ENCODE results near the gene RGS1. TPM values are rescaled to one million over a fixed set of nuclear protein-coding genes. Genes with fewer than 3 reads are reported as not detected.

Gene RGS1
- polyA plus RNA-seq, 3 donors, result 2.4 to 17.7 (median 15.7) TPM

DNA sequence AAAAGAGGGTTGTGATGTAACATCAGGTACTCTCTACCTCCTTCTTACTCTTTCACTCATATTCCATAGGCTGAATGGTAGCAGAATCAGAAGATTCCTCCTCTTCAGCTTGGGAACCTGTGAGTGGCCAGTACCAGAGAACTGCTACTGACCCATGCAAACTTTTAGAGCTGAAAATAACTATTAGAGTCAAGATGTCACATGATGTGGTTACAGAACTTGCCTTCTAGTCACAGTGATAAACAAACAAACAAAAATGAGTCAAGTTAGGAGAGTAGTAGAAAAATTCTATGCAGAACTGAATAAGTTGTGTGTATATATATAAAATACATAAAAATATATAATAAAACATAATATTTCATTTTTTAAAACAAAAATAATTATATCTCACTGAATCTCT is 47.6 kb upstream of the RGS1 start:
- Mint-ChIP-seq H3K36me3 (no peaks in the 10 kb centered on the region), H3K27me3 (ENCODE audit: low read depth in 3 of 3) (peaks cover 0 to 2% (median 0%) of the 10 kb centered on the region in 3 donors), H3K4me1 (peaks cover 8% of the 10 kb centered on the region), H3K4me3 (no peak overlapping the region), H3K27ac (no peak overlapping the region), H3K9me3 (peaks cover 0 to 7% (median 2%) of the 10 kb centered on the region in 7 donors)
- no peak overlapping the region for H3K9ac ChIP-seq (ENCODE audit: insufficient read depth, low read length, poor library complexity, severe bottlenecking)
- no peaks in the 10 kb centered on the region for H3K4me1 ChIP-seq (ENCODE audit: control insufficient read depth in 1 of 2, insufficient read depth in 2 of 2, low read length in 2 of 2)
- H3K9me3 ChIP-seq (replicated peaks in 1 of 2; ENCODE audit: control insufficient read depth in 1 of 2, insufficient read depth in 1 of 2, low read length in 2 of 2), result no peaks in the 10 kb centered on the region
- intact Hi-C loops (cut with micrococcal nuclease), result no loop called here
- TF ChIP-seq CTCF (IDR thresholded peaks at IDR 0.05), result no peak
- H3K36me3 ChIP-seq (replicated peaks in 1 of 2; ENCODE audit: control insufficient read depth in 1 of 2, insufficient read depth in 2 of 2, low read length in 2 of 2), result no peaks in the 10 kb centered on the region
- H3K27ac ChIP-seq (ENCODE audit: low read depth in 1 of 2, low read length in 2 of 2), result no peak overlapping the region
- H3K4me3 ChIP-seq (replicated peaks in 1 of 3; ENCODE audit: low read depth in 2 of 3, low read length in 3 of 3), result no peak overlapping the region
- no peaks in the 10 kb centered on the region for H3K79me2 ChIP-seq (ENCODE audit: insufficient read depth, low read length)
- no peak overlapping the region for H2AFZ ChIP-seq (ENCODE audit: insufficient read depth, low read depth, low read length, poor library complexity, severe bottlenecking)
- no peaks in the 10 kb centered on the region for H4K20me1 ChIP-seq (ENCODE audit: insufficient read depth, low read length)
- H3K27me3 ChIP-seq (ENCODE audit: control insufficient read depth in 2 of 2, insufficient read depth in 2 of 2, low read length in 2 of 2), result no peaks in the 10 kb centered on the region
- DNase-seq, result no peak
- H3K4me2 ChIP-seq (replicated peaks; ENCODE audit: extremely low read depth, low read length, poor library complexity, severe bottlenecking), result no peak overlapping the region

GRCh38 chr1:192529031-192529755 is 46.4 kb upstream of the RGS1 start:
- no peak for TF ChIP-seq CTCF (IDR thresholded peaks at IDR 0.05)
- Histone ChIP-seq H3K27me3 (ENCODE audit: control insufficient read depth in 2 of 2, insufficient read depth in 2 of 2, low read length in 2 of 2) (no peaks in the 10 kb centered on the region), H2AFZ (ENCODE audit: insufficient read depth, low read depth, low read length, poor library complexity, severe bottlenecking) (no peak overlapping the region), H3K4me3 (replicated peaks in 1 of 3; ENCODE audit: low read depth in 2 of 3, low read length in 3 of 3) (no peak overlapping the region), H3K79me2 (ENCODE audit: insufficient read depth, low read length) (no peaks in the 10 kb centered on the region), H3K36me3 (replicated peaks in 1 of 2; ENCODE audit: control insufficient read depth in 1 of 2, insufficient read depth in 2 of 2, low read length in 2 of 2) (no peaks in the 10 kb centered on the region), H3K4me2 (replicated peaks; ENCODE audit: extremely low read depth, low read length, poor library complexity, severe bottlenecking) (no peak overlapping the region), H4K20me1 (ENCODE audit: insufficient read depth, low read length) (no peaks in the 10 kb centered on the region), H3K4me1 (ENCODE audit: control insufficient read depth in 1 of 2, insufficient read depth in 2 of 2, low read length in 2 of 2) (no peaks in the 10 kb centered on the region), H3K9me3 (replicated peaks in 1 of 2; ENCODE audit: control insufficient read depth in 1 of 2, insufficient read depth in 1 of 2, low read length in 2 of 2) (no peaks in the 10 kb centered on the region), H3K27ac (ENCODE audit: low read depth in 1 of 2, low read length in 2 of 2) (no peak overlapping the region), H3K9ac (ENCODE audit: insufficient read depth, low read length, poor library complexity, severe bottlenecking) (no peak overlapping the region)
- no peak overlapping the region for H3K4me3 Mint-ChIP-seq
- H3K27ac Mint-ChIP-seq, result no peak overlapping the region
- no peaks in the 10 kb centered on the region for H3K36me3 Mint-ChIP-seq
- 95% methylated on average over 2 of the region's 3 CpGs for WGBS (ENCODE audit: insufficient coverage)
- H3K27me3 Mint-ChIP-seq (ENCODE audit: low read depth in 3 of 3), result peaks cover 0 to 2% (median 0%) of the 10 kb centered on the region in 3 donors
- DNase-seq, result no peak
- intact Hi-C loops (cut with micrococcal nuclease), result no loop called here
- H3K9me3 Mint-ChIP-seq, result peaks cover 0 to 9% (median 2%) of the 10 kb centered on the region in 7 donors
- H3K4me1 Mint-ChIP-seq, result peaks cover 8% of the 10 kb centered on the region

All from CD14-positive monocyte (primary cell).